MCF 10A (cell line): Measurements from ENCODE around the gene MAPRE2. TPM values are rescaled to one million over a fixed set of nuclear protein-coding genes. Genes with fewer than 3 reads are reported as not detected.

ENCODE experiments used
- BruUV-seq: library from RNA; stranded (reverse); fragments of 400-500 nt; replicated peaks from 2 replicates; lab custom pipeline; 2021; lab: Mats Ljungman, UMichigan
- CTCF ChIA-PET: fragments of 300-600 bp; sonication (Branson Sonifier 250); formaldehyde crosslinking; extraction: SDS; loops from one replicate; lab custom pipeline; 2021; ENCODE audit warnings: antibody characterized with exemption, inconsistent platforms; lab: Yijun Ruan, JAX
- POLR2A ChIA-PET: fragments of 300-600, 350-650 bp; sonication (Branson Sonifier 250); formaldehyde crosslinking; extraction: SDS; loops from one replicate; lab custom pipeline; 2020; ENCODE audit warnings: antibody characterized with exemption, inconsistent platforms; lab: Yijun Ruan, JAX
- DNase-seq: peaks from one replicate; pipeline ENCODE4 v3.0.0-alpha.2; 2018; ENCODE audit not compliant: unreplicated experiment
- H3K27ac Mint-ChIP-seq: one replicate; pipeline ENCODE4 v1.8.0; 2022; ENCODE audit warnings: mild to moderate bottlenecking, low read depth, mixed read lengths; ENCODE audit not compliant: unreplicated experiment
- H3K27me3 Mint-ChIP-seq: one replicate; pipeline ENCODE4 v1.8.0; 2022; ENCODE audit warnings: mixed read lengths; ENCODE audit not compliant: insufficient read depth, unreplicated experiment
- H3K36me3 Mint-ChIP-seq: one replicate; pipeline ENCODE4 v1.8.0; 2022; ENCODE audit warnings: mild to moderate bottlenecking, moderate library complexity, mixed read lengths; ENCODE audit not compliant: insufficient read depth, unreplicated experiment
- H3K4me1 Mint-ChIP-seq: one replicate; pipeline ENCODE4 v1.8.0; 2022; ENCODE audit warnings: mixed read lengths; ENCODE audit not compliant: insufficient read depth, unreplicated experiment
- H3K4me3 Mint-ChIP-seq: one replicate; pipeline ENCODE4 v1.8.0; 2022; ENCODE audit warnings: mild to moderate bottlenecking, moderate library complexity, mixed read lengths; ENCODE audit not compliant: unreplicated experiment
- H3K9me3 Mint-ChIP-seq: one replicate; pipeline ENCODE4 v1.8.0; 2022; ENCODE audit warnings: mixed read lengths; ENCODE audit not compliant: unreplicated experiment
- CTCF ChIP-seq: fragments of 200-600 bp; IDR thresholded peaks from one replicate; pipeline ENCODE4 v1.8.0; 2022; ENCODE audit warnings: antibody characterized with exemption, mild to moderate bottlenecking; ENCODE audit not compliant: unreplicated experiment
- intact Hi-C: fragments of 100-400 bp; cut with micrococcal nuclease; formaldehyde crosslinking; loops from 2 replicates; pipeline ENCODE4 v1.14.1; 2022
- total RNA-seq: library from RNA; stranded (reverse); gene quantifications from 2 replicates; pipeline ENCODE4 v1.2.3, GENCODE V29; 2022

The MAPRE2 gene
- total RNA-seq, 1 experiment from 2014 or later: 7.7 TPM

GRCh38 chr18:35050705-35051195 lies 9.5 kb downstream of the MAPRE2 start:
- no peak overlapping the region for H3K4me3 Mint-ChIP-seq
- no peaks in the 10 kb centered on the region for H3K36me3 Mint-ChIP-seq
- no peaks in the 10 kb centered on the region for H3K27me3 Mint-ChIP-seq
- H3K4me1 Mint-ChIP-seq: peaks cover 15% of the 10 kb centered on the region
- CTCF ChIA-PET: interaction anchor here (0.7 kb wide), 1 partner anchor 93 kb away, joined by 4 read pairs; no protein-coding TSS in a partner anchor
- no peak overlapping the region for H3K27ac Mint-ChIP-seq
- no TSS peak for BruUV-seq
- DNase-seq: no peak
- intact Hi-C loops: loop anchor here (10.0 kb wide), 1 partner anchor 64 kb away; no protein-coding TSS in a partner anchor
- TF ChIP-seq CTCF: no peak
- H3K9me3 Mint-ChIP-seq: no peaks in the 10 kb centered on the region
- POLR2A ChIA-PET: interaction anchor here (0.7 to 1.3 kb wide), 4 partner anchors 9 to 1078 kb away, joined by 3 to 4 read pairs (median 4); partner anchors contain the start of gene MAPRE2

- ChIA-PET POLR2A (interaction anchor here (1.3 kb wide), 2 partner anchors 8 to 11 kb away, joined by 3 to 4 read pairs; partner anchors contain the start of gene MAPRE2), CTCF (interaction anchor here (0.6 to 1.2 kb wide), 2 partner anchors 26 to 92 kb away, joined by 3 to 4 read pairs; no protein-coding TSS in a partner anchor)
- Mint-ChIP-seq H3K36me3 (no peaks in the 10 kb centered on the region), H3K27ac (no peak overlapping the region), H3K4me1 (peaks cover 15% of the 10 kb centered on the region), H3K4me3 (no peak overlapping the region), H3K27me3 (no peaks in the 10 kb centered on the region), H3K9me3 (no peaks in the 10 kb centered on the region)
- no TSS peak for BruUV-seq
- intact Hi-C loops: loop anchor here (10.0 kb wide), 1 partner anchor 63 kb away; no protein-coding TSS in a partner anchor
- DNase-seq: no peak
- TF ChIP-seq CTCF: no peak
Measured at GRCh38 chr18:35051641-35052377, 10.6 kb downstream of the MAPRE2 start.

DNA sequence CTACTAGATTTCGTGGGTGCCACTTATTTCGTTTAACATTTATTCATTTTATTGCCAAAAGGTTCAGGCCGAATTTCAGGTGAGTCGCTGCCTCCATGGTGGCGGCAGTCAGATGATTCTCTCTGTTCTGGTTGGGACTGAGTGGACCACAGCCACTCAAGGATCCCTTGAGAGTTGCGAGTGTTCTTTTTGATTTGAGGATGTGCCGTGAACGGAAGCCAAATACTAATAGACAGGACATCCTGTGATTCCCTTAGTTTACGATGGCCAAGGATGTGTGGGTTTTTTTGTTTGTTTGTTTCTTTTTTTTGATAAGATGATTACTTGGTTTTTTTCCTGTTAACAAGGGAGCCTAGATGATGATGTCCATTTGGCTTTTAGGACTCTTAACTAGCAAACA lies 13.2 kb downstream of the MAPRE2 start:
- no peak for DNase-seq
- H3K36me3 Mint-ChIP-seq: no peaks in the 10 kb centered on the region
- ChIA-PET POLR2A (no interaction called here), CTCF (no interaction called here)
- BruUV-seq: no TSS peak
- peaks cover 12% of the 10 kb centered on the region for H3K4me1 Mint-ChIP-seq
- no peak overlapping the region for H3K4me3 Mint-ChIP-seq
- intact Hi-C loops: loop anchor here (10.0 kb wide), 1 partner anchor 60 kb away; no protein-coding TSS in a partner anchor
- H3K9me3 Mint-ChIP-seq: peaks cover 2% of the 10 kb centered on the region
- TF ChIP-seq CTCF: no peak
- no peaks in the 10 kb centered on the region for H3K27me3 Mint-ChIP-seq
- H3K27ac Mint-ChIP-seq: no peak overlapping the region

DNA sequence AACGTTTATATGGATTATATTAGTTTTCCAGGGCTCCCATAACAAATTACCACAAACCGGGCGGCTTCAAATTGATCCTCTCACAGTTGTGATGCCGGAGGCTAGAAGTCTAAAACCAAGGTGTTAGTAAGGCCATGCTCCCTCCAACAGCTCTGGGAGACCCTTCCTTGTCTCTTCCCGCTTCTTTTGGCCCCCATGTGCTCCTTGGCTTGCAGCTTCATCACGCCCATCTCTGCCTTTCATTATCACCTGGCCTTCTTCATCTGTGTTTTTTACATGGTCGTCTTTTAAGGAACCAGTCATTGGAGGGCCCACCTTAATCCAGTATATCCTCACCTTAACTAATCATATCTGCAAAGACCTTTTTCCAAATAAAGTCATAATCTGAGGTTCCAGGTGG lies 13.9 kb downstream of the MAPRE2 start:
- Mint-ChIP-seq H3K9me3 (peaks cover 5% of the 10 kb centered on the region), H3K4me3 (no peak overlapping the region), H3K27ac (no peak overlapping the region), H3K4me1 (peaks cover 11% of the 10 kb centered on the region), H3K36me3 (no peaks in the 10 kb centered on the region), H3K27me3 (no peaks in the 10 kb centered on the region)
- DNase-seq: no peak
- intact Hi-C loops: loop anchor here (10.0 kb wide), 1 partner anchor 60 kb away; no protein-coding TSS in a partner anchor
- CTCF ChIA-PET: no interaction called here
- BruUV-seq: no TSS peak
- POLR2A ChIA-PET: no interaction called here
- TF ChIP-seq CTCF: no peak
